Measurements from ENCODE around the gene PTPRK.

The PTPRK gene

GRCh38 chr6:128186729-128187128 lies 333.7 kb downstream of the PTPRK start:
- no peak overlapping the region for H3K27ac ChIP-seq
- no peak for TF ChIP-seq CTCF (conservative IDR thresholded peaks at IDR 0.05)

GRCh38 chr6:128179876-128180438 lies 340.4 kb downstream of the PTPRK start:
- no peak overlapping the region for H3K27ac ChIP-seq
- no peak for TF ChIP-seq CTCF (conservative IDR thresholded peaks at IDR 0.05)

GRCh38 chr6:128174724-128175123 lies 345.7 kb downstream of the PTPRK start:
- no peak overlapping the region for H3K27ac ChIP-seq
- no peak for TF ChIP-seq CTCF (conservative IDR thresholded peaks at IDR 0.05)

GRCh38 chr6:128172752-128173682 lies 347.4 kb downstream of the PTPRK start:
- no peak overlapping the region for H3K27ac ChIP-seq
- TF ChIP-seq CTCF (conservative IDR thresholded peaks at IDR 0.05), result no peak

- no peak overlapping the region for H3K27ac ChIP-seq
Observed at GRCh38 chr6:128172081-128172480, 348.3 kb downstream of the PTPRK start.

GRCh38 chr6:128171182-128171581 lies 349.2 kb downstream of the PTPRK start:
- H3K27ac ChIP-seq, result no peak overlapping the region
- TF ChIP-seq CTCF (conservative IDR thresholded peaks at IDR 0.05), result no peak

More at GRCh38 chr6:128172081-128172480, 348.3 kb downstream of the PTPRK start:
- TF ChIP-seq CTCF (conservative IDR thresholded peaks at IDR 0.05), result no peak

GRCh38 chr6:128168244-128168643 lies 352.2 kb downstream of the PTPRK start:
- no peak overlapping the region for H3K27ac ChIP-seq
- no peak for TF ChIP-seq CTCF (conservative IDR thresholded peaks at IDR 0.05)

Data from VCaP (cell line).